GM13977 (cell line): Measurements from ENCODE around the gene PRM2.

ENCODE experiments used
- DNase-seq: peaks from one replicate; pipeline ENCODE4 v3.0.0; 2012; ENCODE audit warnings: low spot score
- in situ Hi-C: fragments of 300-500 bp; cut with MboI; formaldehyde crosslinking; loops from one replicate; pipeline ENCODE4 v1.12.0; 2022; ENCODE audit warnings: low sequenced_read_pairs, low pct_unique_long_range_greater_than_20kb, mixed read lengths, inconsistent platforms; ENCODE audit not compliant: unreplicated experiment
- TF ChIP-seq, protein P1 (sequence below): IDR thresholded peaks from 2 replicates; pipeline ENCODE4 v1.5.1; 2012; ENCODE audit warnings: mild to moderate bottlenecking, control low read depth; ENCODE audit not compliant: insufficient read depth; ENCODE audit errors: extremely low read depth, missing control alignments

The PRM2 gene

DNA sequence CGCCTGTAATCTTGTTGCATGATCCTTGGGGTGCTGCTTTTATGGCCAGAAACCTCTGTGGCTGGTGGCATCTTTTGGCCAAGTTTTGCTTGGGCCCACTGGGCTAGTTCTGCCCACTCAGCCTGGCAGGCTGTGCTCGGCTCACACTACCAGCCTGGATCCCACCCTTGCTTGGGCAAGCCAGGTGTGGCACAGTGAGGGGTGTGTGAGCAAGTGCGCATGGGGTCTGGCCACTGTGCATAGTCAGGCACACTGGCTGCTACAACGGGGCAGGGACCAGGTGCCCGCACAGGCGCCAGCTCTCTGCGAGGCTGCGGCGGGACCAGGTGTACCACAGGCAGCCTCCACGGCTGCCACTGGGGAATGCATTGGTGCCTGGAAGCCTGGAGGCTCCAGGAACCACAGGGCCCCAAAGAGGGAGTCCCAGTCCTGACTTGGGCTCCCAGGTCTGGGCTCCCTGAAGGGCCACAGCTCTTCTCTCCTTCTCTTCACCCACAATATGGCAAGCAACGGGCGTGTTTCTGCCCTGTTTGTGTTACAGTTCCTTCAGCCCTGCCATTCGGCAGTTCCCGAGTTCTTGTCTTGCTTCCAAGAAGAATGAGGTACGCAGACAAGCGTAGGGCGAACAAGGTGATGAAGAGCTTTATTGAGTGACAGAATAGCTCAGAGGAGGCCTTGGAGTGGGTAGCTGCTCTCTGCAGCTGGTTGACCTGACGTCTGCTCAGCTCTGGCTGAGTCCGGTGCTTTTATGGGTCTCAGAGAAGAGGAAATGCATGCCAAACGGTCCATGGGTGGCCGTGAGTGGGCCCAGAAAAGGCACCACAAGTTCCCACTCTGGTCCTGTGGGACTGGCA is 31.6 kb upstream of the PRM2 start:
- TF ChIP-seq, protein P1, sequence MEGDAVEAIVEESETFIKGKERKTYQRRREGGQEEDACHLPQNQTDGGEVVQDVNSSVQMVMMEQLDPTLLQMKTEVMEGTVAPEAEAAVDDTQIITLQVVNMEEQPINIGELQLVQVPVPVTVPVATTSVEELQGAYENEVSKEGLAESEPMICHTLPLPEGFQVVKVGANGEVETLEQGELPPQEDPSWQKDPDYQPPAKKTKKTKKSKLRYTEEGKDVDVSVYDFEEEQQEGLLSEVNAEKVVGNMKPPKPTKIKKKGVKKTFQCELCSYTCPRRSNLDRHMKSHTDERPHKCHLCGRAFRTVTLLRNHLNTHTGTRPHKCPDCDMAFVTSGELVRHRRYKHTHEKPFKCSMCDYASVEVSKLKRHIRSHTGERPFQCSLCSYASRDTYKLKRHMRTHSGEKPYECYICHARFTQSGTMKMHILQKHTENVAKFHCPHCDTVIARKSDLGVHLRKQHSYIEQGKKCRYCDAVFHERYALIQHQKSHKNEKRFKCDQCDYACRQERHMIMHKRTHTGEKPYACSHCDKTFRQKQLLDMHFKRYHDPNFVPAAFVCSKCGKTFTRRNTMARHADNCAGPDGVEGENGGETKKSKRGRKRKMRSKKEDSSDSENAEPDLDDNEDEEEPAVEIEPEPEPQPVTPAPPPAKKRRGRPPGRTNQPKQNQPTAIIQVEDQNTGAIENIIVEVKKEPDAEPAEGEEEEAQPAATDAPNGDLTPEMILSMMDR, result no peak
- no peak for DNase-seq
- in situ Hi-C loops, result no loop called here

DNA sequence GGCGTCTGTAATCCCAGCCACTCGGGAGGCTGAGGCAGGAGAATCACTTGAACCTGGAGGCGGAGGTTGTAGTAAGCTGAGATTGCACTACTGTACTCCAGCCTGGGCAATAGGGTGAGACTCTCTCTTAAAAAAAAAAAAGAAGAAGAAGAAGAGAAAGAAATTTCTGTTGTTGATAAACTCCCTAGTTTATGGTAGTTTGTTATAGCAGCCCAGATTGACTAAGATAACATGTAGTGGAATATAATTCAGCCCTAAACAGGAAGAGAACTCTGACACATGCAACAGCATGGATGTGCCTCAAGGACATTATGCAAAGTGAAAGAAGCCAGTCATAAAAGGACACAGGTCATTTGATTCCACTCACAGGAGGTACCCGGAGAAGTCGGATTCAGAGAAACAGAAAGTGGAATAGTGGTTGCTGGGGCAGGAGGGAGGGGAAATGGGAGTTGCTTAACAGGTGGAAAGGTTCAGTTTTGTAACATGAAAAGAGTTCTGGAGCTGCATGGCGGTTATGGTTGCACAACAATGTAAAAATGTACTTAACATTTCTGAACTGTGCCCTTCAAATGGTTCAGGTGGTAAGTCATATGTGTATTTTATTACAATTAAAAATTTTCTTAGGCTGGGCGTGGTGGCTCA is 30.8 kb upstream of the PRM2 start:
- TF ChIP-seq, protein P1, result no peak
- no peak for DNase-seq
- in situ Hi-C loops, result no loop called here

DNA sequence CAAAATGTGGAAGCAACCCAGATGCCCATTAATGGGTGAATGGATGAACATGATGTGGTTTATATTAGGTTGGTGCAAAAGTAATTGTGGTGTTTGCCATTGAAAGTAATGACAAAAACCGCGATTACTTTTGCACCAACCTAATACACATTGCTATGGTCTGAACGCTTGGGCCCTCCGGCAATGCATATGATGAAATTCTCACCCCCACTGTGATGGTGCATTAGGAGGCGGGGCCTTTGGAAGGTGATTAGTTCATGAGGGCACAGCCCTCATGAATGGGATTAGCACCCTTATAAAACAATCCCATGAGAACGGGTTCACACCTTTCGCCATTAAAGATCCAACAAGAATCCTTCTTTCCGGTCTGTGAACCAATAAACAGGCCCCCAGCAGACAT is 30.1 kb upstream of the PRM2 start:
- TF ChIP-seq, protein P1, result no peak
- no peak for DNase-seq
- in situ Hi-C loops, result no loop called here

DNA sequence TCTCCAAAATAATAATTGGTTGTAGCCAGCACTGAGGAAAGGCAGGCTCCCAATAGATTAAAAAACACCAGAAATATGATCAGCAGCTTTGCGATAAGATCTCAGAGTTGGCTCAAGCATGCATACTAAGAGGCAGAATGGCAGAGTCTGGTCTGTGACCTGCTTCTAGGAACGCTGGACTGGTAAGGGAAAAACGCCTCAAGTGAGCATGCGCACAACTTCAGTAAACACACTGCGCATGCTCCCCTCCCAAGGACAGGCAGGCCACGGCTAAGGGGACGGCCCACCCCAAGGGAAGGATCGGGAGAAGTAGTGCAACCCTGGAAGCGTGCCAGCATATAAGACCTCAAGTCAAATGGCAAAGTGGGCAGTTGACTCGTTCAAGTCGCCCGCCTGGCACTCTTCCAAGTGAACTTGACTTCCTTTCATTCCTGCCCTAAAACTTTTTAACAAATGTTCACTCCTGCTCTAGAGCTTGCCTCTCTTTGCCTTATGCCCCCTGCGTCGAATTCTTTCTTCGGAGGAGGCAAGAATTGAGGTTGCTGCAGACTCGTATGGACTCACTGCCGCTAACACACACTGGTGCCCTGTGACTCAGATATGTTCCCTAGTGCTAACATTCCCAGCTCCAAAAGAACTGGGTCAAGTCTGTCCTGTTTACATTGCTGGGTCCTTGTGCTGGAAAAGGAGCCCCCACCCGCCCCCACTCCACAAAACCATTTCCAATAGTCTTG is 27.3 kb upstream of the PRM2 start:
- no peak for DNase-seq
- TF ChIP-seq, protein P1, result no peak
- in situ Hi-C loops, result no loop called here

DNA sequence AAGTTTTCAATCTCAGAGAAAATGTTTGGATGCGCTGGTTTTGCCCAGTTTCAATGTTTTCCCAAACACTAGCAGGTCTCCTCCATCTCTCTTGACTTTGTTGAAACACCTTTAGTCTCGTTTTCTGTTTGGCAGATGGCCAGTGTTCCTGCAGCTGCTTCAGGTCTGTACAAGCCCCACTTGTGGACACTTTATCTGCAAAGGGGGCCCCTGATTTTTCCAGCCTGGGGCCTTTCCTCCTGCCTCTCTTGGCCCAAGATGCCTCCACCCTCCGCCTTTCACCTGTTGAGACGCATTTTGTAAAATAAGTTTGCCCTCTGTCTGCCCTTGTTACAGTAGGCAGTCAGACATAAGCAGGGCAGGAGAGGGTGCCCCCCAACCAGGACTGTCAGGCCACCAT is 26.7 kb upstream of the PRM2 start:
- TF ChIP-seq, protein P1, result no peak
- in situ Hi-C loops, result no loop called here
- no peak for DNase-seq

DNA sequence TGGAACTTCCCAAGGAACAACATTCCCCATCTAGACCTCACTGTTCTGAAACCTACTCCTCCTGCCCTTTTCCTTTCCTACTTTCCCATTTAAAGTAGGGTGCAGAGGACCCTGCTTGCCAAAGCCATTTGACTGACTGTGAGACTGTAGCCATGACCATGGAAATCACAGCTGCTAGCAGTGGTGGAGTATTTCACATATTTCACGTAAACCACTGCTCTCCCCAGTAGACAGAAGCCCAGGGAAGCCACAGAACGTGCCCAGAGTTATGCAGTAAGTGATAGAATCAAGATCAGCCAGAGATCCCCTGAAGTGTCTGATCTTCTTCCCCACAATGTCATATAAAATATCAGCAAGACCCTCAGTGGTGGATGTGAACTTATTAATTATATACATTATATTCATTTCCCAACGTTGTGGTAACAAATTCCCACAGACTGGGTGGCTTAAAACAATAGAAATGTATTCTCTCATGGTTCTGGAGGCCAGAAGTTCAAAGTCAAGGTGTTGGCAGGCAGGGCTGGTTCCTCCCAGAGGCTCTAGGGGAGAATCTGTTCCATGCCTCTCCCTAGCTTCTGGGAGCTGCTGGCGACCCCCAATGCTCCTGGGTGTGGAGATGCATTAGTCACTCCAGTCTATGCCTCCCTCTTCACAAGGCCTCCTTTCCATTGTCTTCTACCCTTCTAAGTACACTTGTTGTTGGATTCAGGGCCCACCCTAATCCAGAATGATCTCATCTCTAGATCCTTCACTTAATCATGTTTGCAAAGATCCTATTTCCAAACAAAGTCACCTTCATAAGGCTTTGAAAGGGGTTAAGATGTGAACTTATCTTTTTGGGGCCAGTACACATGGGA is 25.6 kb upstream of the PRM2 start:
- in situ Hi-C loops, result no loop called here
- TF ChIP-seq, protein P1, result no peak
- DNase-seq, result no peak
